A549 (cell line): ENCODE results near the gene FARP2. TPM values are rescaled to one million over a fixed set of nuclear protein-coding genes. Genes with fewer than 3 reads are reported as not detected.
"Not testable (repeated sequence)": the region's sequence is repeated elsewhere in the genome, so short reads cannot be mapped to it uniquely, and the experiment has no call there.

Experiments used
- ATAC-seq, 2 experiments: fragments of 200-7000 bp in 1 of 2; fragments of >200 bp in 1 of 2; cut with Nextera tagmentation in 1 of 2; cut with Tn5 transposase in 1 of 2; 3 replicates each; pipeline versions ENCODE4 v1.8.0 to v1.9.1; 2018 to 2020; ENCODE audit warnings: mild to moderate bottlenecking in 1 of 2, moderate library complexity in 1 of 2
- CTCF ChIA-PET: fragments of 300-600 bp; sonication (Branson Sonifier 250); formaldehyde crosslinking; extraction: SDS; loops from one replicate; lab custom pipeline; 2021; ENCODE audit warnings: antibody characterized with exemption, inconsistent platforms; lab: Yijun Ruan, JAX
- POLR2A ChIA-PET: fragments of 350-600 bp; formaldehyde crosslinking; extraction: SDS; loops from one replicate; lab custom pipeline; 2021; ENCODE audit warnings: antibody characterized with exemption, inconsistent platforms; lab: Yijun Ruan, JAX
- DNase-seq, 2 experiments: peaks; one replicate each; pipeline versions ENCODE4 v3.0.0 to v3.0.0-alpha.2; 2011 to 2016; ENCODE audit warnings: low read depth in 1 of 2, low spot score in 1 of 2
- FAIRE-seq: peaks from 2 replicates; lab custom pipeline; 2011; peaks lifted over from hg19 to GRCh38; lab: Jason Lieb, UNC
- H3K27ac ChIP-seq, 2 experiments: fragments of >200 bp; sonication (Bioruptor Twin); formaldehyde crosslinking; 3 replicates each; pipeline ENCODE4 v1.5.1; 2016 to 2017
- H3K4me1 ChIP-seq: fragments of >200 bp; sonication (Bioruptor Twin); formaldehyde crosslinking; 3 replicates; pipeline ENCODE4 v1.6.1; 2016
- H3K4me2 ChIP-seq: fragments of >200 bp; sonication (Bioruptor Twin); formaldehyde crosslinking; 3 replicates; pipeline ENCODE4 v1.6.1; 2016
- H3K4me3 ChIP-seq: fragments of >200 bp; sonication (Bioruptor Twin); formaldehyde crosslinking; 3 replicates; pipeline ENCODE4 v1.5.1; 2016
- H3K9me3 ChIP-seq: fragments of >200 bp; sonication (Bioruptor Twin); formaldehyde crosslinking; 3 replicates; pipeline ENCODE4 v1.6.1; 2016
- CHD4 ChIP-seq: fragments of 200-600 bp; sonication (generic); IDR thresholded peaks from 2 replicates; pipeline ENCODE4 v1.6.1; 2016; ENCODE audit warnings: antibody characterized with exemption, mild to moderate bottlenecking, borderline replicate concordance
- FOSB ChIP-seq: fragments of 250-450 bp; sonication (Bioruptor Pico); IDR thresholded peaks from 2 replicates; pipeline ENCODE4 v1.5.0; 2020; ENCODE audit warnings: mild to moderate bottlenecking, moderate library complexity
- FOXS1 ChIP-seq: fragments of 250-450 bp; sonication (Bioruptor Pico); IDR thresholded peaks from 2 replicates; pipeline ENCODE4 v1.5.0; 2020; ENCODE audit warnings: mild to moderate bottlenecking, moderate library complexity
- HDAC2 ChIP-seq: fragments of 200-600 bp; sonication (generic); IDR thresholded peaks from 2 replicates; pipeline ENCODE4 v1.6.1; 2016
- MYC ChIP-seq: IDR thresholded peaks from 2 replicates; pipeline ENCODE4 v1.6.1; 2012; ENCODE audit warnings: mild to moderate bottlenecking, inconsistent platforms, low read length, improper control_type of control experiment, borderline replicate concordance
- POLR2AphosphoS2 ChIP-seq: conservative IDR thresholded peaks from 2 replicates; pipeline ENCODE4 v1.6.1; 2012; ENCODE audit warnings: low read length, improper control_type of control experiment, inconsistent platforms
- RARB ChIP-seq: fragments of 250-450 bp; sonication (Bioruptor Pico); IDR thresholded peaks from 2 replicates; pipeline ENCODE4 v1.8.0; 2021; ENCODE audit warnings: mild to moderate bottlenecking, moderate library complexity
- RCOR1 ChIP-seq: fragments of 150-350 bp; IDR thresholded peaks from 2 replicates; pipeline ENCODE4 v1.6.1; 2014; ENCODE audit warnings: antibody characterized with exemption, low read length, low read depth
- RNF2 ChIP-seq: fragments of 200-600 bp; sonication (generic); IDR thresholded peaks from 2 replicates; pipeline ENCODE4 v1.6.1; 2016; ENCODE audit warnings: low read depth, mild to moderate bottlenecking, antibody characterized with exemption, moderate library complexity, borderline replicate concordance
- TP53 ChIP-seq: fragments of 250-450 bp; sonication (Bioruptor Pico); IDR thresholded peaks from 2 replicates; pipeline ENCODE4 v1.5.0; 2021; ENCODE audit warnings: mild to moderate bottlenecking, moderate library complexity
- ZFP36 ChIP-seq: fragments of 450-650 bp; IDR thresholded peaks from 2 replicates; pipeline ENCODE4 v1.6.1; 2014; ENCODE audit warnings: borderline replicate concordance; ENCODE audit not compliant: partially characterized antibody
- ZNF302 ChIP-seq: fragments of 250-450 bp; sonication (Bioruptor Pico); IDR thresholded peaks from 2 replicates; pipeline ENCODE4 v1.9.0; 2021; ENCODE audit warnings: inconsistent platforms, mild to moderate bottlenecking, moderate library complexity
- WGBS: methylation state at CpG from one replicate; pipeline ENCODE4 v1.1.6; 2017; ENCODE audit errors: missing lambda C conversion rate; 5-methylcytosine and 5-hydroxymethylcytosine counted together
- polyA plus RNA-seq, 4 experiments: library from polyadenylated mRNA; depleted of rRNA in 3 of 4; stranded (reverse); fragments of >200 nt; fragmentation: RNase III in 1 of 4; extraction: RNeasy Plus Mini Kit Qiagen cat#74134 plus additional on column Dnase treatment in 1 of 4; gene quantifications; 2 replicates in 3 of 4; 3 replicates in 1 of 4; pipeline ENCODE4 v1.2.3, GENCODE V29; 2011 to 2017
- TF ChIP-seq, protein P1 (sequence below): IDR thresholded peaks from 2 replicates; pipeline ENCODE4 v1.6.1; 2012
- TF ChIP-seq, protein P2 (sequence below): fragments of 200-600 bp; sonication (generic); IDR thresholded peaks from 2 replicates; pipeline ENCODE4 v1.6.1; 2016; ENCODE audit warnings: antibody characterized with exemption, mild to moderate bottlenecking, moderate library complexity
- TF ChIP-seq, protein P3 (sequence below): IDR thresholded peaks from 2 replicates; pipeline ENCODE4 v1.6.1; 2012
- TF ChIP-seq, protein P4 (sequence below): IDR thresholded peaks from 2 replicates; pipeline ENCODE4 v1.6.1; 2012; ENCODE audit warnings: low read depth, borderline replicate concordance
- TF ChIP-seq, protein P5 (sequence below): fragments of >200 bp; sonication (Bioruptor Twin); formaldehyde crosslinking; IDR thresholded peaks from 3 replicates; pipeline ENCODE4 v1.6.1; 2016

FARP2 gene
- polyA plus RNA-seq, 2 of the 4 experiments (the other 2 are of a cell fraction), result 17.0 to 29.1 TPM

DNA sequence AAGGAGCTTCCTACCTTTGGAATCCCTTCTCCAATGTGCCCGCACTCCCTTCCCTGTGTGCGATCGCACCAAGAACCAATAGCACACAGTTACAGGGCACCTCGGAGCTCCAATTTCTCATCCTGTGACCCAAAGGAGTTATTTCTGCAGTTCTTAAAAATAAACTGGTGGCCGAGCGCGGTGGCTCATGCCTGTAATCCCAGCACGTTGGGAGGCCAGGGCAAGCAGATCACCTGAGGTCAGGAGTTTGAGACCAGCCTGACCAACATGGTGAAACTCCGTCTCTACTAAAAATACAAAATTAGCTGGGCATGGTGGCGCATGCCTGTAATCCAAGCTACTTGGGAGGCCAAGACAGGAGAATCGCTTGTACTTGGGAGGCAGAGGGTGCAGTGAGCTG is 150.2 kb downstream of the FARP2 start:
- ATAC-seq, result not testable (repeated sequence)
- 96% methylated on average over 11 of the region's 11 CpGs for WGBS

DNA sequence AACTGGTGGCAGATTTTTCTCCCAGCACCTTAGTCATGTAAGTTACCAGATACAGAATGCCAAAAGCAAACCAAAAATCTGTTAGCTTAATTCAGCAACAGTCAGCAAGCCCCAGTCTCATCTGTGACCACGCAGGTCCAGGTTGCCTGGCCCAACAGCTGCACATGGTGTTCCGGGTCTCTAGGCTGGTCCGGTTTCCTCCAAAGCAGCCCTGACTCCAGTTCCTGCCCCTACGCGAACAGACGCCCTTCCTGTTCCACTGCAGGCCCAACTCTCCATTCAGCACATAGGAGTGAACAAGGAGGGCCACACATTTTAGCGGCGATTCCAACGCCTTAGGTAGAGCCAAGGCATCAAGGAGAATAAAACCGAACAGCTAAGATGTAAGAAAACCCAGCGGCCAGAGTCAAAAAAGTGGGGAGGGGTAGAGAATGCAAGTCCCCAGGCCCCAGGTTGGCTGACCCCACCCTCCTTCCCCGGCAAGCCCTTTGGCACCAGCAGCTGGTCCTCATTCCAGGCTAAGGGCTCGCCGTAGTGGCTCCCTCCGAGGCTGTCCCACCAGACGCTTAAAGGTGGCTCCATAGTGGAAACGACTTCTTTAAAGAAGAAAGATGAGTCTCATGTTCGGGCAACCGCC is 150.8 kb downstream of the FARP2 start:
- ChIA-PET POLR2A (interaction anchor here (0.5 kb wide), 1 partner anchor 275 kb away, joined by 3 read pairs; no protein-coding TSS in a partner anchor), CTCF (interaction anchor here (1.5 kb wide), 1 partner anchor 153 kb away, joined by 4 read pairs; no protein-coding TSS in a partner anchor)
- Histone ChIP-seq H3K27ac (peak overlapping the region; percentile 97 to 99), H3K4me1 (peaks cover 13% of the 10 kb centered on the region), H3K4me2 (peak overlapping the region; percentile 95), H3K4me3 (peak overlapping the region; percentile 76), H3K9me3 (no peaks in the 10 kb centered on the region)
- FAIRE-seq (no peak), ATAC-seq (no peak), DNase-seq (no peak)
- TF ChIP-seq ZNF302, result no peak
- TF ChIP-seq, protein P1, sequence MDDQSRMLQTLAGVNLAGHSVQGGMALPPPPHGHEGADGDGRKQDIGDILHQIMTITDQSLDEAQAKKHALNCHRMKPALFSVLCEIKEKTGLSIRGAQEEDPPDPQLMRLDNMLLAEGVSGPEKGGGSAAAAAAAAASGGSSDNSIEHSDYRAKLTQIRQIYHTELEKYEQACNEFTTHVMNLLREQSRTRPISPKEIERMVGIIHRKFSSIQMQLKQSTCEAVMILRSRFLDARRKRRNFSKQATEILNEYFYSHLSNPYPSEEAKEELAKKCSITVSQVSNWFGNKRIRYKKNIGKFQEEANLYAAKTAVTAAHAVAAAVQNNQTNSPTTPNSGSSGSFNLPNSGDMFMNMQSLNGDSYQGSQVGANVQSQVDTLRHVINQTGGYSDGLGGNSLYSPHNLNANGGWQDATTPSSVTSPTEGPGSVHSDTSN, result no peak
- TF ChIP-seq, protein P2, sequence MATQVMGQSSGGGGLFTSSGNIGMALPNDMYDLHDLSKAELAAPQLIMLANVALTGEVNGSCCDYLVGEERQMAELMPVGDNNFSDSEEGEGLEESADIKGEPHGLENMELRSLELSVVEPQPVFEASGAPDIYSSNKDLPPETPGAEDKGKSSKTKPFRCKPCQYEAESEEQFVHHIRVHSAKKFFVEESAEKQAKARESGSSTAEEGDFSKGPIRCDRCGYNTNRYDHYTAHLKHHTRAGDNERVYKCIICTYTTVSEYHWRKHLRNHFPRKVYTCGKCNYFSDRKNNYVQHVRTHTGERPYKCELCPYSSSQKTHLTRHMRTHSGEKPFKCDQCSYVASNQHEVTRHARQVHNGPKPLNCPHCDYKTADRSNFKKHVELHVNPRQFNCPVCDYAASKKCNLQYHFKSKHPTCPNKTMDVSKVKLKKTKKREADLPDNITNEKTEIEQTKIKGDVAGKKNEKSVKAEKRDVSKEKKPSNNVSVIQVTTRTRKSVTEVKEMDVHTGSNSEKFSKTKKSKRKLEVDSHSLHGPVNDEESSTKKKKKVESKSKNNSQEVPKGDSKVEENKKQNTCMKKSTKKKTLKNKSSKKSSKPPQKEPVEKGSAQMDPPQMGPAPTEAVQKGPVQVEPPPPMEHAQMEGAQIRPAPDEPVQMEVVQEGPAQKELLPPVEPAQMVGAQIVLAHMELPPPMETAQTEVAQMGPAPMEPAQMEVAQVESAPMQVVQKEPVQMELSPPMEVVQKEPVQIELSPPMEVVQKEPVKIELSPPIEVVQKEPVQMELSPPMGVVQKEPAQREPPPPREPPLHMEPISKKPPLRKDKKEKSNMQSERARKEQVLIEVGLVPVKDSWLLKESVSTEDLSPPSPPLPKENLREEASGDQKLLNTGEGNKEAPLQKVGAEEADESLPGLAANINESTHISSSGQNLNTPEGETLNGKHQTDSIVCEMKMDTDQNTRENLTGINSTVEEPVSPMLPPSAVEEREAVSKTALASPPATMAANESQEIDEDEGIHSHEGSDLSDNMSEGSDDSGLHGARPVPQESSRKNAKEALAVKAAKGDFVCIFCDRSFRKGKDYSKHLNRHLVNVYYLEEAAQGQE, result no peak
- no peak for TF ChIP-seq HDAC2
- no peak for TF ChIP-seq FOXS1 (CRISPR knock-in tag)
- TF ChIP-seq, protein P3, sequence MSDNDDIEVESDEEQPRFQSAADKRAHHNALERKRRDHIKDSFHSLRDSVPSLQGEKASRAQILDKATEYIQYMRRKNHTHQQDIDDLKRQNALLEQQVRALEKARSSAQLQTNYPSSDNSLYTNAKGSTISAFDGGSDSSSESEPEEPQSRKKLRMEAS, result no peak
- 83% methylated on average over 17 of the region's 19 CpGs for WGBS

More for the DNA sequence above, 150.2 kb downstream of the FARP2 start:
- H3K4me1 ChIP-seq, result peaks cover 13% of the 10 kb centered on the region
- POLR2A ChIA-PET, result interaction anchor here (0.5 kb wide), 1 partner anchor 274 kb away, joined by 3 read pairs; no protein-coding TSS in a partner anchor
- not testable (repeated sequence) for H3K4me3 ChIP-seq, DNase-seq, H3K27ac ChIP-seq, H3K9me3 ChIP-seq, FAIRE-seq
- CTCF ChIA-PET, result interaction anchor here (1.5 kb wide), 1 partner anchor 153 kb away, joined by 4 read pairs; no protein-coding TSS in a partner anchor
- H3K4me2 ChIP-seq, result peak overlapping the region; percentile 95; the same call in 1 of the 3 replicates

DNA sequence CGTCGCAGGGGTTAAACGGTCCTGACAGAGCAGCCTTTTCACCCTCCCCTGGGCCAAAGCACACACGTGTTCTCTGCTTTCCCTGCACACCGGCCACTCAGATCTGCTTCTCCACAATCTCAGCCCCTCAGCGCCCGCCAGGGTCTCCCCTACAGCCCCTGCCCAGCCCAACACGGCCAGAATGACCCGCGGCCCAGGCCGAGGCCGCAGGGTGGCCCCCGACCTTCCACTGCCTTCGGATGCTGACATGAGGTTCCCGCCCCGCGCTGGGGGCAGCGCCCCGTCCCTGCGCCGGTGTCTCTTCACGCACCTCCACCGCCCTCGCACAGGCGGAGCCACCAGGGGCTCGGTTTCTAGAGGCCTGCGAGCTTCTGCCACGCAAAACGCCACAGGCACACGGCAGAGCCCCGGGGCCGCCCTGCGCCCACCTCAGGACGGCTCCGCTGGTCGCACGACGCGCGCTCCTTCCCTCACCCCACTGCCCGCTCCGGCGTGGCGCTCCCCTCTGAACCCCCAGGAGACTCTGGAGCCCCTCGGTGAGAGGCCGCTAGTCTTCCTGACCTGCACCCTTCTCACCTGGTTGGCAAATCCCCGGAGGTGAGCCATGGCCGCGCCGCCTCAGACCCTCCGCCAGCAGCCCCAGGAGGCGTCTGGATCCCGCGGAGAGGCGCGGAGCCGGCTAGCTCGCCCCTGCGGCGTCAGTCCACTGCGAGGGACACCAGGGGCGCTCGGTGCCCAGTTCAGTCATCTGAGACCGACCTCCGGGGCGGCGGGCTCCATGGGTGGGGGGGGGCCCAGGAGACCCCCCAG is 151.6 kb downstream of the FARP2 start:
- Histone ChIP-seq H3K9me3 (no peaks in the 10 kb centered on the region), H3K4me1 (peaks cover 13% of the 10 kb centered on the region), H3K4me2 (peak overlapping the region; percentile 95), H3K4me3 (peak overlapping the region; percentile 76), H3K27ac (peak overlapping the region; percentile 97 to 99)
- DNase-seq, result peak; percentile 58 to 81
- ChIA-PET POLR2A (no interaction called here), CTCF (interaction anchor here (0.6 to 1.0 kb wide), 3 partner anchors 131 to 154 kb away, joined by 3 read pairs; no protein-coding TSS in a partner anchor)
- whole genome bisulfite sequencing, result 12% methylated on average over 5 of the region's 67 CpGs
- ATAC-seq, result peak; percentile 76 to 79
- no peak for FAIRE-seq
- TF ChIP-seq ZFP36 (no peak), CHD4 (no peak), MYC (no peak), FOSB (CRISPR knock-in tag) (no peak), TP53 (CRISPR knock-in tag) (no peak), RCOR1 (no peak), RARB (CRISPR knock-in tag) (no peak), RNF2 (0 out of 2 replicates have a peak, but pooled peaks have one; percentile 25), POLR2AphosphoS2 (no peak)
- TF ChIP-seq, protein P2, result no peak
- TF ChIP-seq, protein P4, sequence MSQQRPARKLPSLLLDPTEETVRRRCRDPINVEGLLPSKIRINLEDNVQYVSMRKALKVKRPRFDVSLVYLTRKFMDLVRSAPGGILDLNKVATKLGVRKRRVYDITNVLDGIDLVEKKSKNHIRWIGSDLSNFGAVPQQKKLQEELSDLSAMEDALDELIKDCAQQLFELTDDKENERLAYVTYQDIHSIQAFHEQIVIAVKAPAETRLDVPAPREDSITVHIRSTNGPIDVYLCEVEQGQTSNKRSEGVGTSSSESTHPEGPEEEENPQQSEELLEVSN, result peak; percentile 80
- TF ChIP-seq, protein P3, result peak; percentile 62
- TF ChIP-seq, protein P5, sequence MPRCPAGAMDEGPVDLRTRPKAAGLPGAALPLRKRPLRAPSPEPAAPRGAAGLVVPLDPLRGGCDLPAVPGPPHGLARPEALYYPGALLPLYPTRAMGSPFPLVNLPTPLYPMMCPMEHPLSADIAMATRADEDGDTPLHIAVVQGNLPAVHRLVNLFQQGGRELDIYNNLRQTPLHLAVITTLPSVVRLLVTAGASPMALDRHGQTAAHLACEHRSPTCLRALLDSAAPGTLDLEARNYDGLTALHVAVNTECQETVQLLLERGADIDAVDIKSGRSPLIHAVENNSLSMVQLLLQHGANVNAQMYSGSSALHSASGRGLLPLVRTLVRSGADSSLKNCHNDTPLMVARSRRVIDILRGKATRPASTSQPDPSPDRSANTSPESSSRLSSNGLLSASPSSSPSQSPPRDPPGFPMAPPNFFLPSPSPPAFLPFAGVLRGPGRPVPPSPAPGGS, result 0 out of 3 replicates have a peak, but pooled peaks have one; percentile 7
